HG02623 (cell line): ENCODE data around the gene PCNX2.
"Not testable (repeated sequence)": the region's sequence is repeated elsewhere in the genome, so short reads cannot be mapped to it uniquely, and the experiment has no call there.

ENCODE experiments used
- ATAC-seq: cut with Tn5 transposase; IDR thresholded peaks from one replicate; pipeline ENCODE4 v1.9.1; 2021; ENCODE audit warnings: moderate library complexity; ENCODE audit not compliant: unreplicated experiment

Gene PCNX2

GRCh38 chr1:233113009-233113879 is 182.3 kb downstream of the PCNX2 start:
- ATAC-seq: peak; percentile 68

- no peak for ATAC-seq
Measured at GRCh38 chr1:233112186-233113008, 183.1 kb downstream of the PCNX2 start.

- ATAC-seq: no peak
Measured at GRCh38 chr1:233111731-233112130, 183.8 kb downstream of the PCNX2 start.

GRCh38 chr1:233109096-233109495 is 186.4 kb downstream of the PCNX2 start:
- ATAC-seq: no peak

DNA sequence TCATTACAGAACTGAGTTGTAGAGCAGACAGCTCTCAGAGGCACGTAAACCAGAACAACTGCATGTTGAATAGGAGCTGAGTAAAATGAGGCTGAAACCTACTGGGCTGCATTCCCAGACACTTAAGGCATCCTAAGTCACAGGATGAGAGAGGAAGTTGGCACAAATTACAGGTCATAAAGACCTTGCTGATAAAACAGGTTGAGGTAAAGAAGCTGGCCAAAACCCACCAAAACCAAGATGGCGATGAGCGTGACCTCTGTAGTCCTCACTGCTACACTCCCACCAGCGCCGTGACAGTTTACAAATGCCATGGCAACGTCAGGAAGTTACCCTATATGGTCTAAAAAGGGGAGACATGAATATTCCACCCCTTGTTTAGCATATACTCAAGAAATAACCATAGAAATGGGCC is 187.8 kb downstream of the PCNX2 start:
- ATAC-seq: not testable (repeated sequence)

- no peak for ATAC-seq
Measured at GRCh38 chr1:233107130-233107660, 188.3 kb downstream of the PCNX2 start.

- ATAC-seq: no peak
Measured at GRCh38 chr1:233105225-233105624, 190.3 kb downstream of the PCNX2 start.

DNA sequence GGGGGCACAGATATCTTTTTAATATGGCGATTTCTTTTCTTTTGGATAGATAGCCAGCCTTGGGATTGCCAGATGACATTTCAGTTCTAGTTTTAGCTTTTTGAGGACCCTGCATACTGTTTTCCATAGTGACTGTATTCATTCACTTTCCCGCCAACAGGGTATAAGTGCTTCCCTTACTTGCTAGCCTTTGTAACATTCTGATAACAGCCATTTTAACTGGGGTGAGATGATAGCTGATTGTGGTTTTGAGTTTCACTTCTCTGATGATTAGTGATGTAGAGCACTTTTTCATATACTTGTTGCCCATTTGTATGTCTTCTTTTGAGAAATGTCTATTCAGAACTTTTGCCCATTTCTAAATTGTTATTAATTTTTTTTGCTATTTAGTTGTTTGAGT is 193.2 kb downstream of the PCNX2 start:
- ATAC-seq: no peak

- ATAC-seq: no peak
Measured at GRCh38 chr1:233097959-233098580, 197.5 kb downstream of the PCNX2 start.

DNA sequence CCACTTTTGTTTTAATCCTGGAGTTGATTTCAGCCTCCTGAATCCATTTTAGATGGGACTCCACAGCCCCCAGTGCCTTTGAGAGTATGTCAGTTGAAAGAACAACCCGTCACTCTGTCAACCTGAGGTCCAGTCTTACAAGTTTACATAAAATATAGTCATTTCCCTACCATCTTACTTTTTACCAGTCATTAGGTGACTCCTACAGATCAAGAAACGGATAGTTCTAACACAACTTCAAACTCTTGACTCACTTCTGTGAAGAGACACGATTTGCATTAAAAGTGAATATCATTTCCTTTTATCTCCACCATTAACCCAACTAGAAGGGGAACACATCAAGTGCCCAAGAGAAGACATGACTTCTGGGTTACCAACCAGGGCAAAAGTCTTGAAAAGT is 198.0 kb downstream of the PCNX2 start:
- no peak for ATAC-seq

GRCh38 chr1:233094691-233095090 is 200.8 kb downstream of the PCNX2 start:
- ATAC-seq: no peak

- no peak for ATAC-seq
Measured at GRCh38 chr1:233094269-233094668, 201.3 kb downstream of the PCNX2 start.

DNA sequence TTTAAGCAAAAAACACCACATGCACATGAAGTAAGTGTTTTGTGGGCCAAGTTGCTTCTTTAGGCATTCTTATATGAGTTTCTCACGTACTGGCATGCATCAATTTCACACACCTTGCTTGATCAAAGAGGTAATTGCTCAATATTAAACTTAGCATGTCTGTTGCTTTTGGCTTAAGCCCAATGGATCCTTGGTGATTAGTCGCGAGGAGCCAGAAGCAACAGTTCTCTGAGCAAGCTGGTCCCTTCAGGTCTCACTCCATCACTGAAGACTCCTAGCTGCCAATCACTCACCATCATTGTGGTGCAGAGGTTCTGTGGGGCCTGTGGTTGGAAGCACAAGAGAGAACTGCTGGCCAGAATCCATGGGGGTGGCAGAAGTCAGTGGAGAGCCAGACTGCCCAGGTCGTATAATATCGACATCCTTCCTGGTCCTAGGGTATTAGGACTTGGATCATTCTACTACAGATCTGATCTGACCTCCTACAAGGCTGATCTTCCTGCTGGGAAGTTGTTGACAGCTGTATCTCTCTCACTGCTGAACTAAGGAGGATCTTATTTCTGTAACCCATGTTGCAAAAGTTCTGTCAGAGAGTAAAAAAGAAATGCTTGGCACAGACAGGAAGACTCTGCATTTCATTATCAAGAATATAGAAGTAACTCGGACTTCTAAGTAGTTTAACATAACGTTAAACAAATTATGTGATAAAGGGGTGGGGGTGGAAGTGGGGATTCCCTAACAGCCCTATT is 204.6 kb downstream of the PCNX2 start:
- ATAC-seq: no peak

GRCh38 chr1:233089251-233089650 is 206.3 kb downstream of the PCNX2 start:
- no peak for ATAC-seq

DNA sequence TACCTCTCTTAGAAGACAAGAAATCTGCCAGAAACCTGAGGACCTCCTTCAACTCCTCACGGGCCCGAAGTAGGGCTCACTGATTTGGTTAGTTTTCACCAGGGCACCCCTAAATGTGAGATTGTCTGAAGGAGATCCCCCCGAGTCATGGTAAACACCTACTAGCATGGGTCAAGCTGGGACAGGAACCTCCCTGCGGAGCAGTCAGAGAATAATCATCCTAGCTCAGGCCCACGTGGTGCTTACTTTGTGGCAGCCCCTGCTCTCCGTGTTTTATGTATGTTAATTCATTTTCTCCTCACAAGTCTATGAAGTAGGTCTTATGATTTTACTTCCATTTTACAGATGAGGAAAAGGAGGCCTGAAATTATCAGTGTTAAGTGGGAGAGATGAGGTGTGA is 206.9 kb downstream of the PCNX2 start:
- no peak for ATAC-seq

DNA sequence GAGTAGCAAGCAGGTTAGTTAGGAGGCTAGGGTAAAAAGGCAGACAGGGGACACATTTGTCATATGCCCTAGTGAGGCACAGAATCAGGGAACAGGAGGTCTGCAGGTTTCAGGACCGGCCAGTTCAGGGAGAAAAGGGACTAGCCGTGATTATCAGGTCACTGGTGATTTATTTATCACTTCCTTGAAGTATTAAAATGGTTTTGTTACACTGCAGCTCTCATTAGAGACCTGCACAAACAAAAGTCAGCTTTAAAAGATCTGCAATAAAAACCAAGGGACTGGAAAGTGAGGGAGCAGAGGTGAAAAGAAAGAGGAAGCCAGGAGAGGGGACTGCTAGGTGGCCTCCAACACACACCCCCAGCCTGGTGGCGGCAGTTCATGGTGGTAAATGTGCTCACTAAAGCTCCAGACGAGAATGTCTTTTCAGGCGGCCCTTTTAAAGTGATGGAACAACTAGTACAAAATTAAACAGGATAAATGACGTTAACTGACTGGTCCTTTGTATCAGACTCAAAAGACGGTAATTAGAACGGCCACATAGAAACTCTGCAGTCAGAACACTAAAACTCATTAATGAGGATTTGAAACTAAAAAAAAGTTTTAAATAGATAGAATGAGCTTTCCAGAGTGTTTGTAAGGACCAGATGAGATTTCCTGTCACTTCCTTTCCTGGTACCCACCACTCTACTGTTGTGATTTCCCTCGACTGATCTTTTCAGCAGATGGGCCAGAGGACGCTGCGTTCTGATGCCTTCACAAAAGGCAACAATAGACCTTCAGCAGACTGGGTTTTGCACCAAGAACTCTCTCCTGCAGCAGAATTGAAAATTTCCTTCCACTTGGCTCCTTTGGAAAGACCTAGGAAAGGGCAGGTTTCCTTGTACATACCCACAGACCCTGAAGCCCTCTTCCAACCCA is 208.3 kb downstream of the PCNX2 start:
- ATAC-seq: no peak

DNA sequence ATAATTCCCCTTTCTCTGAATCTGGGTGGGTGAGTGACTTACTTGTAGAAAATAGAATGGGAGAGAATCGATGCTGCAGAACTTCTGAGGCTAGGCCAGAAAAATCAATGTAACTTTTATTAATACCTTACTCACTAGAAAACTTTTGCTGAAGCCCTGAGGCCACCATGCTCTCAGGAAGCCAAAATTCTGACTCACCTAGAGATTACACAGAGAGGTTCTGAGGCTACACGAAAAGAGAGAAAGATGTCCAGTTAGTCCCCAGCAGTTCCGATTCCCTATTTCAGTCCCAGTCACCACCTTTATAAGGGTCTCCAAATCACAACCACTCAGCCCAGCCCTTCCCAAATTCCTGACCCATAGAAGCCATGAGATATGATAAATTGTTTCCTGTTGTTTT is 210.0 kb downstream of the PCNX2 start:
- ATAC-seq: no peak

DNA sequence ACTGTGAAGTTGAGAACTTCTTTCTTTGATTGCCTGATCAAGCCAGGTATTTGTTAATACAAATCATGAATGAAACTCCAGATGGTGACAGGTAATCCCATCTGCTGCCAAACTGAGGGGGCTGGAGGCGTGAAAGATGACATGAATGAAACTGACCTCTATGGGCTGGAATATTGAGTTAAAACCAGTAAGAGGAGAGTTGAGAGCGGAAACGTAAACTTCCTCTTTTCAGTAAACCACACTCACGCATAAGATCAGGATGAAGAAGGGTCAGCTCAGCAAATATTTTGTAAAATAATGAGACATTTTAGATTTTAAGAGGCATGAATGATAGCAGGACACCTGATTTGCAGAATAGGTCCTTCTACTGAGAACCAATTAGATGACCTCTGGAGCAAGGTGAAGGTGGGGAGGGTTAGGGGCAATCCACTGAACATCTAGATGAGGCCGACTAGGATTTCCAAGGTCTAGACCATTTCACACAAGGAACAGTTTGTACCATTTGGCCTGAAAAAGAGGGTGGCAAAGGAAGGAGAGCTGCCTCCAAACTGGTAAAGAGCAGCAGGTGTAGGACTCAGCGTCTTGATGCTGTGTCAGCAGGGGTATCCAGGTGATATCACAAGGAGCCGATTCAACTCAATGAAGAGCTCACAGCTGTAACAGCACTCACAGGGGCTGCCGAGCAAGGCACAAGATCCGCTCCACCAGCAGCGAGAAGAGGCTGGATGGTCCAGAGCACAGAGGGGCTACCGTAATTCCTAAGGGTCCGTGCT is 212.6 kb downstream of the PCNX2 start:
- ATAC-seq: no peak

DNA sequence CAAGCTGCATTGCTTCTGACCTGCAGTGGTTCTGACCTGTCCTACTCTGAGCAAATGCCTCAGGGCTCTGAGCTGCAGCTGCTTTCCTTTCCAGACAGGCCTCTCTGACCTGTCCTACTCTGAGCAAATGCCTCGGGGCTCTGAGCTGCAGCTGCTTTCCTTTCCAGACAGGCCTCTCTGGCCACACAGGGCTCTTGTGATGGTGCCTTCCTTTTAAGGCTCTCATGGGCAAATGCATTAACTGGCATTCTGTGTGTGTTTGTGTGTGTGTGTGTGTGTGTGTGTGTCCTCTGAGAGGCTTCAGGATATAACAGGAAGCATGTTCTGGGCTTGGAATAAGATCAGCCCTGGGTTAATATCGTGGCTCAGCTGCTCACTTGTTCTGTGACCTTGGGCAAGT is 213.8 kb downstream of the PCNX2 start:
- ATAC-seq: no peak
